GM19328 (cell line): ENCODE measurements around the gene ARTN.
A peak's percentile ranks its signal among the peaks of the same experiment; 100 is the strongest.

Experiments used
- ATAC-seq: cut with Tn5 transposase; IDR thresholded peaks from one replicate; pipeline ENCODE4 v1.9.1; 2021; ENCODE audit warnings: mild to moderate bottlenecking, moderate library complexity; ENCODE audit not compliant: unreplicated experiment

ARTN gene

DNA sequence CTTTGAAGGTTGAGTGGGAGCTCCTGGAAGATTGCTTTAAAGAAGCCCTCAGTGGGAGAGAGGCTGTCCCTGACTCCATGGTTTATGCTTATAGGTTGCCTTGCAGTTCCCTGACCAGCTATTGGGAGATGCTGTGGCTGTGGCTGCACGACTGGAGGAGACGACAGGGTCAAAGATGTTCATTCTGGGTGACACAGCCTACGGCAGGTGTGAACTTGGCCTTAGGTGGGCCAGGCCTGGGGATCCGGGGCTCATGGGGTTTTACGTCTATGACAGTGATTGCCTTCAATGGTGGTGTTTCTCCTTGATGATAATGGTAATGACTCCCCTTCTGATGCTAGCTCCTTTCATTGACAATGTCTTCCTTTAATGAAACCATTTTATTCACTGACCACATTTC lies 36.9 kb downstream of the ARTN start:
- no peak for ATAC-seq

DNA sequence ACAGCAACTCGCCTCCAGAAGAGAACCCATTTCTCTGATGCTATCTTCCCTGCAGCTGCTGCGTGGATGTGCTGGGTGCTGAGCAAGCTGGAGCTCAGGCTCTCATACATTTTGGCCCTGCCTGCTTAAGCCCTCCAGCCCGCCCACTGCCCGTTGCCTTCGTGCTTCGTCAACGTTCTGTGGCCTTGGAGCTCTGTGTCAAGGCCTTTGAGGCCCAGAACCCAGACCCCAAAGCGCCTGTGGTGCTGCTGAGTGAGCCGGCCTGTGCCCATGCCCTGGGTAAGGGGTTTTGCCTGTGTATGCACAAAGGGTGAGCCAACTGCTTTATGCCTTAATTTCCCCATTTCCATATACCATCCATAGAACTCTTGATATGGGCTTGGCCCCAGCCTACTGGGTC lies 37.3 kb downstream of the ARTN start:
- no peak for ATAC-seq

DNA sequence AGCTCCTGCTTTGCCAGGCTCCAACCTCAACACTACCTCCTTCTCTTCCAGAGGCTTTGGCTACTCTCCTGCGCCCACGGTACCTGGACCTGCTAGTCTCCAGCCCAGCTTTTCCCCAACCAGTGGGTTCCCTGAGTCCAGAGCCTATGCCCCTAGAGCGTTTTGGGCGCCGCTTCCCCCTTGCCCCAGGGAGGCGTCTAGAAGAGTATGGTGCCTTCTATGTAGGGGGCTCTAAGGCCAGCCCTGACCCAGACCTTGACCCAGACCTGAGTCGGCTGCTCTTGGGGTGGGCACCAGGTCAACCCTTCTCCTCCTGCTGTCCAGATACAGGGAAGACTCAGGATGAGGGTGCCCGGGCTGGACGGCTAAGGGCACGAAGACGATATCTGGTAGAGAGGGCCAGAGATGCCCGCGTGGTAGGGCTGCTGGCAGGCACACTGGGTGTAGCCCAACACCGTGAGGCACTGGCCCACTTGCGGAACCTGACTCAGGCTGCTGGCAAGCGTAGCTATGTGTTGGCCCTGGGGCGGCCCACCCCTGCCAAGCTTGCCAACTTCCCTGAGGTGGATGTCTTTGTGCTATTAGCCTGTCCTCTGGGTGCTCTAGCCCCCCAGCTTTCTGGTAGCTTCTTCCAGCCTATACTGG lies 37.9 kb downstream of the ARTN start:
- no peak for ATAC-seq

DNA sequence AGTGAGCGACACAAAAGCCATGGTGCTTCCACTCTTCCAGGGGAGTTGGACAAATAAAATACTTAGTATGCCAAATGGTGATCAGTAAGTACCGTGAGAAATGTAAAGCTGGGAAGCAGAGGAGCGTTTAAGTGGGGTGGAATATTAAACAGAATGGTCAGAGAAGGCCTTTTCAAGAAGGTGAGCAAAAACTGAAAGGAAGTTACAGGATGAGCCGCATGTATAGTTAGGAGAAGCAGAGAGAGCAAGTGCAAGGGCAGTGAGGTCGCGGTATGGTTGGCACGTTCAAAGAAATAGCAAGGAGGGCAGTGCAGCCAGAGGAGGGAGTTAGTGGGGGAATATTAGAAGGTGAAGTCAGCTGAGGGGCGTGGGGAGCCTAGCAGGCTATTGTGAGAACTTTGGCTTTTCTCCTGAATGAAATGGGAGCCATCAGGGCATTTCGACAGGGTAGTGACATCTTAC lies 40.4 kb downstream of the ARTN start:
- ATAC-seq: no peak

DNA sequence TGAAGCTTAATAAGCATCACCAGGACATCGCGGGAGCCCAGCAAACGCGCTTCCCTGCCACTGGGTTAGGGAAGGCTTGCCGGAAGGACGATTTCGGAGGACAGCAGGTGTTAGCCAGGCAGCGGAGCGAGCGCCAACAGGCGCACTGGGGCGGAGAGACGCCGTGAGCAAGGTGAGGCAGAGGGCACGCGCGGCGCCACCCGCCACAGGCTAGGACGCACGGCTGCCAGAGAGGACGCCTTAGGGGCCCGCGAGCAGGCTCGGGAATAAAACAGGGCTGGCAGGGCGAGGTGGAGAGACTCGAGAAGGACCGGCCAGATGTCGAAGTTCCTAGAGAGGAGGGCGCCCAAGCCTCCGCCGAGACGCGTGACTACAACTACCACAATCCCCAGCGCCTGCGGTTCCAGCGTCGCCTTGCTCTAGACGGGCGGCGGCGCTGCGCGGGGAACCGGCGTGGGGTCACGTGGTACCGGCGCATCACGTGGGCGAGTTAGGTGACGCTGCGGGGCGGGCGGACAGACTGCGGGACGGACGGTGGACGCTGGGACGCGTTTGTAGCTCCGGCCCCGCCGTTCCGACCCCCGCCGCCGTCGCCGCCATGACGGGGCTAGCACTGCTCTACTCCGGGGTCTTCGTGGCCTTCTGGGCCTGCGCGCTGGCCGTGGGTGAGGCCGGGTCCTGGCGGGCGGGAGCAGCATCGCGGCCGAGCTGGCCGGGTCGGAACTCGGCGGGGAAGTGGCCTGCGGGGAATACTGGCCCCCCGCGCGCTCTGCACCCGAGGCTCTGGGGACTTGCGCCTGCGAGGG lies 41.0 kb downstream of the ARTN start, which contains the start of gene ATP6V0B:
TSS of gene ATP6V0B (plus strand) at position 518 of the 806 bp plus-strand sequence. CDS start at position 599, 81 bp downstream.
- peak; percentile 56 for ATAC-seq

DNA sequence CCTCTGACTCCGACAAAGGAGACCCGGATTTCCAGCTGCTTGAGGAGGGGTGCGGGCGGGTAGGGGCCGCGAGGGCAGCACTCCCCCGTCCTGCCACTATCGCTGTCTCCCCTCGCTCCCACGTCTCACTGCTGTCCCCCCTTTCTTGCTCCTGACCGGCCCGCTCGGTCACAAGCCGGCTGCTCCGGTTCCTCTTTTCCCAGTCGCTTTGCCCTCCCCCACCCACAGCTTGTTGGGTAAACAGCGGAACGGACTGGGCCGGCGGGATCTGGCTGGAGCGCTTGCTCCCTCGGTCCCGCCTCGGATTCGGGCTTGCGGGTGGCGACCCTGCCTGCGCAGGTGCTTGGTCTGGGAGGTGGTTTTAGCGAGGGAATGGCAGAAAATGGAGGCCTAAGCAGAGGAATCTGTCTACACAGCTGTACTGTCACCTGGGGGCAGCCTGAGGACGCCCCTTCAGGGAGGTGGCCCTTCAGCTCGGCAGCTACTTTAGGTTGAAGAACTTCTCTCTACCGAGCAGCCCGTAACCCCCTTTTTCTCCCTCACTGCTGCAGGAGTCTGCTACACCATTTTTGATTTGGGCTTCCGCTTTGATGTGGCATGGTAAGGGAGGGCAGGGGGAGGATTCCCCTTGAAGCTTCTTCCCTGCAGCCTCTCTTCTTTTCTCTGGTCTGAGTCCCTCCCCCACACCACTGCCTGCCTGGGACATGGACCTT lies 41.8 kb downstream of the ARTN start:
- no peak for ATAC-seq

DNA sequence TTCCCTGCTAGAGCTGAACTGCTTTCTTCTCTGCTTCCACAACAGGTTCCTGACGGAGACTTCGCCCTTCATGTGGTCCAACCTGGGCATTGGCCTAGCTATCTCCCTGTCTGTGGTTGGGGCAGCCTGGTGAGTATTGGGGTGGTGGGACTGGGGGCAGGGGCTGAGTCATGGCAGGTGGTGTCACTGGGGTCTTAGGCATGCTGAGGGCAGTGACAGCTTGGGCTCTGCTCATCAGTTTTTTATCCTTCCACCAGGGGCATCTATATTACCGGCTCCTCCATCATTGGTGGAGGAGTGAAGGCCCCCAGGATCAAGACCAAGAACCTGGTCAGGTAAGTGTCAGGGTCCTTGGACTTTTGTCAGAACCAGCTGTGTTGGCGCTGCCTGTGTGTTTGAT lies 42.4 kb downstream of the ARTN start:
- no peak for ATAC-seq

DNA sequence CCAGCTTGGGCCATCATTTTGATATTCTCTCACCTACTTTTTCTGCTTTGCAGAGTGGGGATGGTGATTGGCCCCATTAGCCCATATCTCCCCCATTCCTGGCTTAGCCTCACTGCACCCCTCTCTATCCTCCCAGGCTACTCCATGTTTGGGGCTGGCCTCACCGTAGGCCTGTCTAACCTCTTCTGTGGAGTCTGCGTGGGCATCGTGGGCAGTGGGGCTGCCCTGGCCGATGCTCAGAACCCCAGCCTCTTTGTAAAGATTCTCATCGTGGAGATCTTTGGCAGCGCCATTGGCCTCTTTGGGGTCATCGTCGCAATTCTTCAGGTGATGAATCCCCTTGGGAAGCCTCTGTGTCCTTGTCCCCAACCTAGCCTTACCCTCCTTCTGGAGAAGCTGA lies 43.3 kb downstream of the ARTN start:
- no peak for ATAC-seq

DNA sequence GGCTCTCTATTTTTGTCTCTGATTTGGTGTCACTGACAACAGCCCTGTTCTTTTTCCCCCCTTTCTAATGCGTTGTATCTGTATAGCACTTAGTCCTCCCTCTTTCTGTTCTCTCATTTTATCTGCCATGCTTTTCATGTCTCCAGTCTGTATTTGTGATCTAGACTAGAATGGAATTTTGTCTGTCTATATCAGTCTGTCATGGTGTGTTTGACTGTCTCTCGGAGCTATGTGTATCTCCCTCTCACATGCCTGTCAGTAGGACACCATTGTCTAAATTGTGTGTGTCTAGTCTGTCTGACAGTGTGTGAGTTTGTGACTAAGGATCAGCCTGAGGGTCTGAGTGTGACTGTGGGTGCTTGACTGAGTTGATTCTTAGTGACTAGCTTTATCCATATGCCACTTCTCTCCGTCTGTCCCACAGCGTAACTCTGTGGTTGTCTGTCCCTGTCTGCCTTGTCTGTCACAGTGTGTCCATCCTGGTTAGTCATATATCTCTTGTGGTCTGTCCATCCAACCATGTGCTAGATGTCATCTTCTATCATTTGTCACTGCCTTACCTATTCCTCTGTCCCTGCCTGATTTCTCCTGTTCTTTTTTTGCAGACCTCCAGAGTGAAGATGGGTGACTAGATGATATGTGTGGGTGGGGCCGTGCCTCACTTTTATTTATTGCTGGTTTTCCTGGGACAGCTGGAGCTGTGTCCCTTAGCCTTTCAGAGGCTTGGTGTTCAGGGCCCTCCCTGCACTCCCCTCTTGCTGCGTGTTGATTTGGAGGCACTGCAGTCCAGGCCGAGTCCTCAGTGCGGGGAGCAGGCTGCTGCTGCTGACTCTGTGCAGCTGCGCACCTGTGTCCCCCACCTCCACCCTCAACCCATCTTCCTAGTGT lies 44.0 kb downstream of the ARTN start:
- no peak for ATAC-seq

DNA sequence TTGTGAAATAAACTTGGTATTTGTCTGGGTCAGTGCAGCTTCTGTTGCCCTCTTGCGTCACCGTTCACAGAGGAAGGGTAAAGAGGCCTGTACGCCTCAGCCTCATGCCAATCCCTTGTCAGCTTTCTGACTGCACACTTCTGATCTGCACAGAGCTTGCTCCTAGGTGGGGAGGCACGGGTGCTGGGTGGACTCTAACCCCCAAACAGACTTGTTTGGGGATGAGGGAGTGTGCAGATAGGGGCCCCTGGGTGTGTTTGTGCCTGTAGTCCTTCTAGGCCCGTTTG lies 44.6 kb downstream of the ARTN start:
- no peak for ATAC-seq

DNA sequence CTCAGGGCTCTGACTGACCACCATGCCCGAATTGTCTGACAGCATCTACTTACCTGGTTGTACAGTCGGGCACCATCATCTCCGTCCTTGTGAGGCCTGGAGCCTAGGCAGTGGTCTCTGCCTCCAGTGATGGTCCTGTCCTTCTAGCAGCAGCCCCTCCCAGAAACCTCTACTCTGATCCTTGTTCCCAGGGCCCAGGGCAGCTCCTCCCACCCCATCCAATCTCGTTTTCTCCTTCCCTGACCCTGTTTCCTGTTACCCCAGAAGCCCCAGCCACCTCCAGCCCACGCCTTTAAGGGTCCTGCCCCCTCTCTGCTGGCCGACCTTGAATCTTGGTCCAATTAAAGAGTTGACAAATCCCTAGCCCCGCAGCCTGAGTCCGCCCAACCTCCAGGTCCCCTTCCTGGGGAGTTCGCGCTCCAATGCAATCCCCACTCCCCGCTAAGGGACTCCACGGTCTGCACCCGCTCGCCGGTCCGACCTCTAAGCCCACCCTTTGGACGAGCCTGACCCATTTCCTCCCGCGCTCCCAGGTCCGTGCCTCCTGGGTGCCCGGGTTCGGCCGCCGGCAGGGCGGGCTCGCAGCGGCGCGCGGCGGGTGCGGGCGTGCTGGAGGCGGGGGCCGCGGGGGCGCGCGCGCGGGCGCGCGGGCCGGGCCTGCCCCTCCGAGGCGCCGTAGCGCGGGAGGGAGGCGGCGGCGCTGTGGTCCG lies 45.1 kb downstream of the ARTN start, which contains the start of gene B4GALT2:
TSS of gene B4GALT2 (plus strand) at position 660 of the 710 bp plus-strand sequence. CDS start 1,951 bp downstream, outside the sequence.
- no peak for ATAC-seq

DNA sequence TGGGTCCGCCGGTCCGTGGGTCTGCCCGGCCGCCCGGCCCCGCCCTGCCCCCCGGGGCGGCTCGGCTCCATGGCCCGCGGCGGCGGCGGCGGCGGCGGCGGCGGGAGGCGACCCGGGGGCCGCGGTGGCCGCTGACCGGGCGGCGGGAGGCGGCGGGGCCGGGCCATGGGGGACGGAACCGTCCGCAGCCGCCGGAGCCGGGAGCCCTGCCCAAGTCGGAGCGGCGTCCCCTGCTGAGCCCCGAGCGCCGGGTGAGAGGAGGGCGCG lies 45.6 kb downstream of the ARTN start:
- ATAC-seq: no peak

DNA sequence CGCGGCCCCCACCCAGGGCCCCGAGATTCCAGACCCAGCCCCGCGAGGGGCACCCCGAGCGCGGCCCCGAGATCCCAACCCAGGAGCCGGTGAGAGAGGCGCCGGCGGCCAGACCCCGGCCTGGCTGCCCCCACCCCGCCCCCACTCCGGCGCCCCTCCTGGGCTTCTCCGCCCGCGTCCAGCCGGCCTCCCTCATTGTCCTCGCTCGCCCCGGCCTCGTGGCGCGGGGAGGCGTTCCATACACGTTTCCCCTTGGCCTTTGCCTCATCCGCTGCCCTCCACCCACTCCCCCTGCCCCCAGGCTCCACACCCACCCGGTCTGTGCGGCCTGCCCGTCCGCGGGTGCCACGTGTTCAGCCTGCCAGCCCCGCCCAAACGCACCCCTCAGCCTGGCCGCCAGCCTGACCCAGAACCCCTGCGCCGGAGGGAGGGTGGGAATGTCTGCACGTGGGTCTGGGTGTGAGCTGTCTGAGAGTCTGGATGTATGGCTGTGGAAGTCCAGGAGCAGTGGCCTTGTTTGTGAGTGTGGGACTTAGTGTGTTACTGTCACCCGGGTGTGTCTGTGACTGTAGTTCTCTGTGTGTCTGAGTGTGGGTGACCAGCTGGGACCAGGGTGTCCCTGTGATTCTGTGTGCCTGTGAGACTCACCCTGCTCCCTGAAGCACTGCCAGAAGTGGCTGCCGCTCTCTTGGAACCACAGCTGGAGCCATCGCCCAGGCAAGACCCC lies 46.1 kb downstream of the ARTN start:
- no peak for ATAC-seq

DNA sequence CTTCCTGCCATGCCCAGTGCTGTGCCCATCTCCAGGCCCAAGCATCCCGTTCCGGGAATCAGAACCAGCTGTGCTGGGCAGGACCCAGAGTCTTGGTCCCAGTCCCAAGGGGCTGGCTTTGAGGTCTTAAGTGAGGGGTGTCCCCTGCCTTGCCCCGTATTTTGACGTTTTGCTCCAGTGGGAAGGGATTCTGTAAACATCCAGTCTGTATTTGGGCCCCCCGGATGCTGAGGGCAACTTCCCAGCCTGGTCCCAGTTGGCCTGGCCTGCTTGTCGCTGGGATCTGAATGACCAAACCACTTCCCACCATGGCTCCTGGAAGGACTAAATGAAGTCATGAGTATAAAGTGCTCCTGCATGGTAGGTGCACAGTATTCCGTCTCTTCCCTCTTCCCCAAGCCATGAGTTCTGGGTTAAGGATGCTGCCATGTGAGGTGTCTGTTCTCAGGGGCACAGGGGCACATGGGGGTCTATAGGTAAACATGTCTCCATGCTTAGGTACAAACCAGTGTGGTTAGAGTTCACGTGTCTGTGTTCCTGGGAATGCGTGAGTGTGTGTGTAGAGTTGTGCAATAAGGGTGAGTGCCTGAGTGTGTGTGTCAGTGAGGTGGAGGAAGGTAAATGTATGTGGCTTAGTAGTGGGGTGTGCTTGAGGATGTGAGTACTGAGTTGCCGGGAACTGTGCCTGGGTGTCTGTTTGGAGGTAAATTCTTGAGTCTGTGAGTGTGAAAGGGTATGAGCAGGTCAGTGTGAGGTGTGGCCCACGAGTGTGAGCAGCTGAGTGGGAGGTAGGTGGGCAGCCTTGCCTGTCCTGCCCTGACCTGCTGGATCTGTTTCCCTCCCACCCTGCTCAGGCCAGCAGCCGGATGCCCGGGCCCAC lies 46.9 kb downstream of the ARTN start:
- ATAC-seq: no peak

DNA sequence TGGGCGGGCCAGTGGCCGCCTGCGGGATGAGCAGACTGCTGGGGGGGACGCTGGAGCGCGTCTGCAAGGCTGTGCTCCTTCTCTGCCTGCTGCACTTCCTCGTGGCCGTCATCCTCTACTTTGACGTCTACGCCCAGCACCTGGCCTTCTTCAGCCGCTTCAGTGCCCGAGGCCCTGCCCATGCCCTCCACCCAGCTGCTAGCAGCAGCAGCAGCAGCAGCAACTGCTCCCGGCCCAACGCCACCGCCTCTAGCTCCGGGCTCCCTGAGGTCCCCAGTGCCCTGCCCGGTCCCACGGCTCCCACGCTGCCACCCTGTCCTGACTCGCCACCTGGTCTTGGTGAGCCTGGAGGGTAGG lies 47.5 kb downstream of the ARTN start:
- ATAC-seq: no peak

DNA sequence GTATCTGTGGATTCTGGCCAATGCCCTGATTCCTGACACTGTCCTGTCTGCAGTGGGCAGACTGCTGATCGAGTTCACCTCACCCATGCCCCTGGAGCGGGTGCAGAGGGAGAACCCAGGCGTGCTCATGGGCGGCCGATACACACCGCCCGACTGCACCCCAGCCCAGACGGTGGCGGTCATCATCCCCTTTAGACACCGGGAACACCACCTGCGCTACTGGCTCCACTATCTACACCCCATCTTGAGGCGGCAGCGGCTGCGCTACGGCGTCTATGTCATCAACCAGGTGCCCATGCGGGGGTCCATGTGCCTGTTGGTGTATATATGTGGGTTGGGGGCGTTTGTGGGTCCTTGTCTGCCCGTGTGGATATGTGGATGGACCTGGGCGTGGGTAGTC lies 48.0 kb downstream of the ARTN start:
- ATAC-seq: no peak

DNA sequence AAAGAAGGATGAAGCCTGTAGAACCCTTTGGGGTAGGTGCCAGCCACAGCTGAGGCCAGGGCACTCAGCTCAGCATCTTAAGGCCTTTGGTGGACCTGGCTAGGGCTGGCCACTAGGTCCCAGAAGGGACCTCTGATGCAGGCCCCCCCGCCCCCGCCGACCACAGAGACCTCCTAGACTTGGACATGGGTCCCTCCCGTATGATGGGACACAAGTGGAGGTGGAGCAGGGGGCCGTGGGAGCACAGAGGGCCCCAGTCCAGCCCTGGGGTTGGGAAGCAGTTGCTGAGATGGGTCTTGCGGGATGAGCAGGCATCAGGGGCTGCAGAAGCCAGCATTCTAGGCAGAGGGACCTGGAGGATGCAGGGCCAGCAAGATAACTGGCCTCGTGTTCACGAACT lies 48.6 kb downstream of the ARTN start:
- no peak for ATAC-seq

DNA sequence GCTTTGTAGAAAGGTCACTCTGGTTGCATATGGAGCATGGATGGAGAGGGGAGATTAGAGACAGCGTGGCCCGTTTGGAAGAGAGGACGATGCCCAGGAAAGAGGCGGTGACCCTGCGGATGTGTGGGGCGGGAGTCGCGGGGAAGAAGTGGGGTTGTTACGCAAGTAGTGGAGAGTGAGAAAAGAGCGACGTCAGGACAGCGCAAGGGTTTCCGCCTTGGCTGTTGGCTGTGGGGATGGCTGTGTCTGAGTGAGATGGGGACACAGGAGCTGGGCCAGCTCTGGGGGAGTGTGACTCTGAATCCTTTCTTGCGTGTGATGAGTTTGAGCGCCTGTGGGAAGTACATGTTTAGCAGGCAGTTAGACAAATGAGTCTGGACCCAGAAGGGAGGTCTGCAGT lies 49.2 kb downstream of the ARTN start:
- no peak for ATAC-seq
